Mesendoderm (in vitro differentiated cells): ENCODE data around the gene COL8A2.

Source experiments
- DNase-seq: peaks from one replicate; pipeline ENCODE4 v3.0.0; 2013
- H2AK5ac ChIP-seq: 2 replicates; pipeline ENCODE4 v1.6.1; 2013; ENCODE audit warnings: low read length, inconsistent platforms
- H2BK120ac ChIP-seq: 2 replicates; pipeline ENCODE4 v1.6.1; 2013; ENCODE audit warnings: low read depth, mild to moderate bottlenecking, low read length, moderate library complexity, mixed read lengths
- H2BK15ac ChIP-seq: replicated peaks from 2 replicates; pipeline ENCODE4 v1.6.1; 2013; ENCODE audit warnings: low read depth, mild to moderate bottlenecking, moderate library complexity
- H2BK5ac ChIP-seq: 2 replicates; pipeline ENCODE4 v1.6.1; 2013; ENCODE audit warnings: low read length, inconsistent platforms
- H3K18ac ChIP-seq: 2 replicates; pipeline ENCODE4 v1.6.1; 2013; ENCODE audit warnings: mild to moderate bottlenecking, low read length, mixed read lengths
- H3K23ac ChIP-seq: one replicate; pipeline ENCODE4 v1.6.1; 2013; ENCODE audit warnings: low read length
- H3K27ac ChIP-seq: 2 replicates; pipeline ENCODE4 v1.5.1; 2013; ENCODE audit warnings: low read depth, mild to moderate bottlenecking, inconsistent platforms, low read length, moderate library complexity
- H3K27me3 ChIP-seq: 2 replicates; pipeline ENCODE4 v1.6.1; 2013; ENCODE audit warnings: low read length, control low read depth, mild to moderate bottlenecking, inconsistent platforms; ENCODE audit not compliant: insufficient read depth, poor library complexity
- H3K36me3 ChIP-seq: 2 replicates; pipeline ENCODE4 v1.6.1; 2013; ENCODE audit warnings: low read length, inconsistent platforms; ENCODE audit not compliant: control insufficient read depth, insufficient read depth
- H3K4ac ChIP-seq: one replicate; pipeline ENCODE4 v1.6.1; 2013; ENCODE audit warnings: low read depth, mild to moderate bottlenecking, low read length, moderate library complexity
- H3K4me1 ChIP-seq: 2 replicates; pipeline ENCODE4 v1.6.1; 2013; ENCODE audit warnings: low read depth, low read length, inconsistent platforms; ENCODE audit not compliant: control insufficient read depth
- H3K4me2 ChIP-seq: 2 replicates; pipeline ENCODE4 v1.6.1; 2013; ENCODE audit warnings: low read length
- H3K4me3 ChIP-seq: 2 replicates; pipeline ENCODE4 v1.5.1; 2013; ENCODE audit warnings: mild to moderate bottlenecking, low read length
- H3K56ac ChIP-seq: one replicate; pipeline ENCODE4 v1.6.1; 2013; ENCODE audit warnings: low read length
- H3K79me1 ChIP-seq: 2 replicates; pipeline ENCODE4 v1.6.1; 2013; ENCODE audit warnings: low read length, inconsistent platforms
- H3K79me2 ChIP-seq: 2 replicates; pipeline ENCODE4 v1.6.1; 2013; ENCODE audit warnings: mild to moderate bottlenecking, low read length; ENCODE audit not compliant: control insufficient read depth, insufficient read depth
- H3K9ac ChIP-seq: 2 replicates; pipeline ENCODE4 v1.6.1; 2013; ENCODE audit warnings: low read length, inconsistent platforms
- H4K5ac ChIP-seq: one replicate; pipeline ENCODE4 v1.6.1; 2013; ENCODE audit warnings: low read length
- H4K8ac ChIP-seq: one replicate; pipeline ENCODE4 v1.6.1; 2013; ENCODE audit warnings: low read depth, mild to moderate bottlenecking, control low read depth, low read length, moderate library complexity
- WGBS: extraction: QIAGEN DNeasy Blood & Tissue Kit; methylation state at CpG from one replicate; pipeline ENCODE4 v1.1.7; 2013; ENCODE audit warnings: low lambda C conversion rate, missing lambda C conversion rate; ENCODE audit not compliant: insufficient coverage; ENCODE audit errors: extremely low coverage; 5-methylcytosine and 5-hydroxymethylcytosine counted together

Gene COL8A2

DNA sequence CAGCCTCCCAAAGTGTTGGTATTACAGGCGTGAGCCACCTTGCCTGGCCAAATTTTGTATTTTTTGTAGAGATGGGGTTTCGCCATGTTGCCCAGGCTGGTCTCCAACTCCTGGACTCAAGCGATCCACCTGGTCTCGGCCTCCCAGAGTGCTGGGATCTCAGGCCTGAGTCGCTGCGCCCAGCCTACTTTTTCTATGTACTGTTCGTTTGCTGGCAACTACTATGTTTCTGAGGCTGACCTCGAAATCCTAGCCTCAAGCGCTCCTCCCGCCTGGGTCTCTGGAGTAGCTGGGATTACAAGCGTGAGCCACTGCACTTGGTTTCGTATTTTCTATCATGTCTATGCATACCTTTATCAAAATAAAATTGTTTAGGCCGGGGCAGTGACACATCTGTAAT lies 41.8 kb downstream of the COL8A2 start:
- no peak overlapping the region for H3K18ac ChIP-seq
- H3K27me3 ChIP-seq: no peaks in the 10 kb centered on the region
- H3K4ac ChIP-seq: no peak overlapping the region
- H2BK15ac ChIP-seq: no peak overlapping the region
- WGBS: no CpG with 5 or more reads among the region's 13 CpGs
- H2BK120ac ChIP-seq: no peak overlapping the region
- H3K4me2 ChIP-seq: no peak overlapping the region
- no peaks in the 10 kb centered on the region for H3K36me3 ChIP-seq
- no peak overlapping the region for H3K9ac ChIP-seq
- no peak overlapping the region for H3K23ac ChIP-seq
- no peak overlapping the region for H3K27ac ChIP-seq
- H4K5ac ChIP-seq: no peak overlapping the region
- peaks cover 4% of the 10 kb centered on the region for H3K4me1 ChIP-seq
- H3K79me1 ChIP-seq: no peaks in the 10 kb centered on the region
- no peaks in the 10 kb centered on the region for H3K79me2 ChIP-seq
- no peak overlapping the region for H2AK5ac ChIP-seq
- H3K56ac ChIP-seq: no peak overlapping the region
- no peak overlapping the region for H4K8ac ChIP-seq
- H2BK5ac ChIP-seq: no peak overlapping the region
- no peak overlapping the region for H3K4me3 ChIP-seq
- no peak for DNase-seq

DNA sequence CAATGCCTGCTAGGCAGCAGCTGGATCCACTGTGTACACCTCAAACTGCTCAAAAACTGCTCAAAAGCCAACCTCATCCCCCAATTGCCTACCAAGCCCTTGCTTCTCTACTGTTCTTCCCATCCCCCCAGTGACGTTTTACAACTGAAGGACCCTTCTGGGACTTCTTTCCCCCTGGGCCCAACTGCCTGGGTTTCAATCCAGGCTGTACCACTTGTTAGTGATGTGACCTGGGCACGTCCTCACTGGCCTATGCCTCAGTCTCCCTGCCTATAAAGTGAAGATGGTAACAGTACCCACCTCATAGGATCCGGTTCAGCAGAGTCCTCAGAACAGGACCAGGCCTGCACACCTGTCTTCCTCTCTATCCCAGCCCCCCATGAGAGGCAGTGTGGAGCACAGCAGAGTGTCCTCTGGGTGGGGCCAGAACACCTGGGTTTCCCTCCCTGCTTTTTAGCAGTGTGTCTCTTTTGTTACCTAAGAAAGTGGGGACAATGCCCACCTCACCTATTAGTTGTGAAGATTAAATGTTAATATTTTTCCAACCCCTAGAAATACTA lies 43.0 kb downstream of the COL8A2 start:
- Histone ChIP-seq H3K23ac (no peak overlapping the region), H3K27ac (no peak overlapping the region), H4K5ac (no peak overlapping the region), H2BK5ac (no peak overlapping the region), H3K18ac (no peak overlapping the region), H3K4me1 (peaks cover 2% of the 10 kb centered on the region), H2BK120ac (no peak overlapping the region), H3K27me3 (no peaks in the 10 kb centered on the region), H2BK15ac (no peak overlapping the region), H3K4me3 (no peak overlapping the region), H3K79me2 (no peaks in the 10 kb centered on the region), H3K4ac (no peak overlapping the region), H2AK5ac (no peak overlapping the region), H3K4me2 (no peak overlapping the region), H3K56ac (no peak overlapping the region), H4K8ac (no peak overlapping the region), H3K36me3 (no peaks in the 10 kb centered on the region), H3K9ac (no peak overlapping the region), H3K79me1 (no peaks in the 10 kb centered on the region)
- no peak for DNase-seq
- no CpG with 5 or more reads among the region's 3 CpGs for WGBS

DNA sequence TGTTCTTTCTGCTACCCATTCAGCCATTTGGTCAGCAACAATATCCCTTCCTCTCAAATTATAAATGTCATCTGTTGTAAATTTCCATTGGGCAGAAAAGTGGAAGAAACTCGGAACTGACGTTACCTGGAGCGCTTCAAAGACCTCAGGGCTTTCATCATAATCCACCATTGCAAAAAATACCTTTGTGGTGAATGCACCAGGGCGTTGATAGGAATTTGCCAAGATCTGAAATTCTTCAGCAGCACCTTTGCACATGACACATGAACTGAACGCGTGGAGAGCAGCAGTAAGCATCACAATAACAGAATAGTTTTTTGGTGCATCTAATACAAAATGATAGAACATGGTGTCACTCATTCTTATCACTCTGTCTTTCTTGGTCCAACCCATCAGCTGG lies 44.2 kb downstream of the COL8A2 start:
- Histone ChIP-seq H3K4me2 (no peak overlapping the region), H3K4ac (no peak overlapping the region), H3K4me3 (no peak overlapping the region), H3K36me3 (no peaks in the 10 kb centered on the region), H3K4me1 (peaks cover 2% of the 10 kb centered on the region), H3K27me3 (no peaks in the 10 kb centered on the region), H3K18ac (no peak overlapping the region), H4K8ac (no peak overlapping the region), H2AK5ac (no peak overlapping the region), H2BK15ac (no peak overlapping the region), H2BK120ac (no peak overlapping the region), H4K5ac (no peak overlapping the region), H3K9ac (no peak overlapping the region), H3K23ac (no peak overlapping the region), H3K56ac (no peak overlapping the region), H3K79me2 (no peaks in the 10 kb centered on the region), H2BK5ac (no peak overlapping the region), H3K27ac (no peak overlapping the region), H3K79me1 (no peaks in the 10 kb centered on the region)
- WGBS: no CpG with 5 or more reads among the region's 6 CpGs
- DNase-seq: no peak

DNA sequence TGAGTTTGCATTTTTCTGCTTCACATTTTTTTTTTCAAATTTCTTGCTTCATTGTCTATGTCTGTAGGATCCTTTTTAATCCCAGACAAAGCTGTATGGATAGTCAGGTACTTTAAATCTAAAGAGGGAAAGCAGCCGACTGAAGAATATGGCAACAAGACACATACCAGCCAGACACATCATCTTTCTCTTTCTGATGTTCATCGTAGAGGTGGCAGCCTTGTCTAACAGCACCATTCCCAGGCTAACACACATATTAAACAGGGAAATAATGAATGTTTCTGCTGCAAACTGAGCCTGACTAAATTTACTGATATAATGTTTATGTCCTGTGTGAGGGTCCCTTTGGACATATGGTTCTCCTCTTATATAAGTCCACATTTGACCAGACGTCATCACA lies 44.8 kb downstream of the COL8A2 start:
- H3K27ac ChIP-seq: no peak overlapping the region
- no peak overlapping the region for H2AK5ac ChIP-seq
- no CpG with 5 or more reads among the region's 3 CpGs for WGBS
- H2BK5ac ChIP-seq: no peak overlapping the region
- H2BK15ac ChIP-seq: no peak overlapping the region
- H4K5ac ChIP-seq: no peak overlapping the region
- H3K36me3 ChIP-seq: no peaks in the 10 kb centered on the region
- H3K4ac ChIP-seq: no peak overlapping the region
- H3K4me3 ChIP-seq: no peak overlapping the region
- no peak overlapping the region for H3K4me2 ChIP-seq
- DNase-seq: no peak
- H3K18ac ChIP-seq: no peak overlapping the region
- no peak overlapping the region for H2BK120ac ChIP-seq
- no peaks in the 10 kb centered on the region for H3K27me3 ChIP-seq
- H3K23ac ChIP-seq: no peak overlapping the region
- no peak overlapping the region for H3K9ac ChIP-seq
- H3K79me2 ChIP-seq: no peaks in the 10 kb centered on the region
- H3K79me1 ChIP-seq: no peaks in the 10 kb centered on the region
- peaks cover 2% of the 10 kb centered on the region for H3K4me1 ChIP-seq
- no peak overlapping the region for H3K56ac ChIP-seq
- no peak overlapping the region for H4K8ac ChIP-seq

DNA sequence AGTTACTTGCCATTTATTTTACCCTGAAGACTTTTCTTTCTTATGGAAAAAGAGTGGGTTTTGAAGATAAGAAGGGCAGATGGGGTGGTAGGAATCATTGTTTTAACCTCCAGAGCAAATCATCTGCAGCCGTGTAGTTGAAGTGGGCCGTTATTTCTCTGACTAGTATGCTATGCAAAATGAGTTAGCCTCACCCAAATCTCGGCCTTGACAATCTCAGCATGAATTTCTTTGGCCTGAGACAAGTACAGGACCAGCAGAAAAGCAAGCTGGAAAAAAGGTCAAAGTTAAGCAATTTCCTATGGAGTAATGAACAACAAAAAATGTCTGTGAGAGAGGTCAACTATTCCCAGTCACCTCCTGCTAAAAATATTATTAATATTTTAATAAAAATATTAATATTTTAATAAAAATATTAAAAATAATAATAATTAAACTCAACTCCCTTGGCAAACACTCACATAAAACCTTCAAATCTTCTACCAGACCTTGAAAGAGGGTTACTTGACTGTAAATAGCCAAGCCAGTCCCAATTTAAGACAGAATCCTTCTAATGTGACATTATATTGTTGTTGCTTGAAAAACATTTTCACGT lies 47.9 kb downstream of the COL8A2 start:
- Histone ChIP-seq H2BK15ac (no peak overlapping the region), H3K23ac (no peak overlapping the region), H4K8ac (no peak overlapping the region), H3K27ac (no peak overlapping the region), H3K4ac (no peak overlapping the region), H4K5ac (no peak overlapping the region), H3K4me1 (no peaks in the 10 kb centered on the region), H2AK5ac (no peak overlapping the region), H3K79me2 (no peaks in the 10 kb centered on the region), H3K4me2 (no peak overlapping the region), H3K4me3 (no peak overlapping the region), H3K36me3 (no peaks in the 10 kb centered on the region), H2BK5ac (no peak overlapping the region), H3K18ac (no peak overlapping the region), H3K79me1 (no peaks in the 10 kb centered on the region), H2BK120ac (no peak overlapping the region), H3K56ac (no peak overlapping the region), H3K27me3 (no peaks in the 10 kb centered on the region), H3K9ac (no peak overlapping the region)
- no peak for DNase-seq
- no CpG with 5 or more reads among the region's 4 CpGs for WGBS

DNA sequence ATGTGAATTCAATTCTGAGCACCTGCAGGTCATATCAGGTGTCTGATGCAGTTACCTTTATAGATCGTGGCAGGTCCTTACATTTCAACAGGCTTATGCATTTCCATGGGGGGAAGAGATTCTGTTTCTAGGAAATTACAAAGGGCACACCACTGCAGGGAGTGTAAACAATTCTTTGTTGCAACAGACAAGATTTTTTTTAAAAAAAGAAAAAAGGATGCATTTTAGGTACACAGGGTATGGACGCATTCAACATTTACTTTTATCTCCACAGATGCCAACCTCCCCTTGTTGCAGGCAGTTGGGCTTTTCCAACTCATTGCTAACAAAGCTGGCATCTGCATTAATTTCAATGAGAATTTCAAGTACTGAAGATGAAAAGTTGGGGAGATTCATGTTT lies 54.7 kb downstream of the COL8A2 start:
- Histone ChIP-seq H3K79me1 (no peaks in the 10 kb centered on the region), H4K8ac (no peak overlapping the region), H3K27me3 (no peaks in the 10 kb centered on the region), H3K18ac (no peak overlapping the region), H3K27ac (no peak overlapping the region), H3K4me1 (no peaks in the 10 kb centered on the region), H3K56ac (no peak overlapping the region), H2BK15ac (no peak overlapping the region), H4K5ac (no peak overlapping the region), H3K23ac (no peak overlapping the region), H3K79me2 (no peaks in the 10 kb centered on the region), H3K4me3 (no peak overlapping the region), H3K4me2 (no peak overlapping the region), H3K36me3 (no peaks in the 10 kb centered on the region), H2AK5ac (no peak overlapping the region), H3K9ac (no peak overlapping the region), H2BK5ac (no peak overlapping the region), H2BK120ac (no peak overlapping the region), H3K4ac (no peak overlapping the region)
- DNase-seq: no peak
- no CpG with 5 or more reads among the region's 2 CpGs for WGBS
